NOMO-1 treated with DMSO at 0.1 percent for 48 hours (cell line): ENCODE measurements around the gene EIPR1.

Experiments used
- DNase-seq: peaks from one replicate; lab custom pipeline; 2025; ENCODE audit not compliant: unreplicated experiment; lab: John Stamatoyannopoulos, UW

Gene EIPR1

DNA sequence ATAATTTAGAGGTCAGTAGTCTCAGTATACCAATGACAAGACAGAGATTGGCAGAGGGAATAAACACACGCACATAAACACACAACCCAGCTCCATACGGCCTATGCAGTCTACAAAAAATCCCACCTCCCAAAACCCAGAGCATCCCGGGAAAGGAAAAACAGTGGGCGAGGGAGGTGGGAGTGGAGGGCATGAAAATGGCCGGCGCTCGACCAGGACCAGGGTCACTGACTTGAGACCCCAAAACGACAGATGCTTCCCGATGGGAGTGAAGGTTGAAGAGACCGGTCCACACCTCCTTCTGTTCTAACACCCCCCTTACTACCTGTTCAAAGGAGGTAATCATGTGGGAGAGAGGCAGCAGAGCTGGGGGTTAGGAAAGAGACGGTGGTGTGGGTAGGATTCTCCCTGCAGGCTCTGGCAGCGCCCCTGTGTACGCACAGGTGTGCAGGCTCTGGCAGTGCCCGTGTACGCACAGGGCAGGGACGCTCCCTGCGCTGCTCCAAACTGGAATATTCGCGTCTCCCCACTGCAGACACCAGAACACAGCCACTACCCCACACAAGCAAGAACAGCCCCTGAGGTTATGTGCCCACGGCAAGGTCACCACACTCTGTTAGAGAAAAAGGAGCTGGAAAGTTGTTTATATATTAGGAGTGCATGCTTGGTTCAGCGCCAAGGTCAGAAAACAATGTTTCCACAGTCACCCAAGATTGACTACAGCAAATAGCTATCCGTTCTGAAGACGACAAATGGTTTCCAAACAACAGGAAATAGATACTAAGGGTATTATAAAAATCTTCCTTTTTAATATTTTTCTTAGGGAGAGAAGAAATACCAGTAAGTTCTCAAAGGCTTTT lies 67.9 kb downstream of the EIPR1 start:
- no peak for DNase-seq

DNA sequence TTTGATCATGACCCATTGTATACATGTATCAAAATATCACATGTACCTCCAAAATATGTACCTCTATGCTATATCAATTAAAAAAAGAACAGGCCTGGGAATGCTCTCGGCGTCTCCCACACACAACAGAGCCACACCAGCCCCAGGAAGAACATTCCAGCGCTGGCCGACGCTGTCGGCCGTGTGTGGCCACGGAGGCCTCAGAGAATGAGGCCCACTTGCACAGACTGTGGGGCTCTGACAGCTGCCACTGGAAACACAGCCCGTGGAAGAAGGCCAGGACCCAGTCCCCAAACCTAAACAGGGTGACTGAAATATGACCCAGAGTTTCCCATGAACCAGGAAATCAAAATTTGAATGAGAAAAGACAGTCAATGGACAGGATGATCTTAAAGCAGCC lies 69.7 kb downstream of the EIPR1 start:
- DNase-seq, result no peak

DNA sequence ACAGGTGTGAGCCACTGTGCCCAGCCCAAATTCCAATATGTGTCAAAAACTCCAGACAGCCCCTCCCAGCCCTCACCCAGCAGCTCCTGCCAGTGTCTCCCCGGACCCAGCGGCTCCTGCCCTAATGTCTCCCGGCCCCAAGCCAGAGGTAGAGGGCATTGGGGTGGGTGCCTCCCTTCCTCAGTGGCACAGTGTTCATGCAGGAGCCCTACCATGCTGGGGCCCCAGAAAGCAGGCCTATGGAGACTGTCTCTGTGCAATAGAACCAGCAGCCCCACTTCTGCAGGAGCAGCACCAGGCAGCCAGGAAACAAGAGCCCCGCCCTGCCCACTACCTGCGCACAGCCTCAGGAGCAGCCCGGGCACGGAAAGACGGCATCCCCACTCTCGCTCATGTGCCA lies 70.4 kb downstream of the EIPR1 start:
- no peak for DNase-seq

- no peak for DNase-seq
Measured at GRCh38 chr2:3305952-3306351, 71.7 kb downstream of the EIPR1 start.

DNA sequence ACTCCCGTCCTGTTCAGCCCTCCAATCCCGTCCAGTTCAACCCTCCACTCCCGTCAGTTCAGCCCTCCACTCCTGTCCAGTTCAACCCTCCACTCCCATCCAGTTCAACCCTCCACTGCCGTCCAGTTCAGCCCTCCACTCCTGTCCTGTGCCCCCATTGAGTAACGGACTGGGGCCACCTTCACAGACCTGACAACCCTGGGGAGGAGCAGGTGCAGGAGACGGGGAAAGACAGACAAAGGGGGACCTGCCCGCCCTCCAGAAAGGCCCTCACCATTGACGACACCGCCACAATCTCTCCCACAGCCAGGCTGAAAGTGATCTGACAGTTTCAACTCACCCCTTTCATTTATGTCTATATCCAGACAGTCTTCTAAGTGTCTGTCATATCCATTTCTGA lies 72.2 kb downstream of the EIPR1 start:
- DNase-seq, result no peak

DNA sequence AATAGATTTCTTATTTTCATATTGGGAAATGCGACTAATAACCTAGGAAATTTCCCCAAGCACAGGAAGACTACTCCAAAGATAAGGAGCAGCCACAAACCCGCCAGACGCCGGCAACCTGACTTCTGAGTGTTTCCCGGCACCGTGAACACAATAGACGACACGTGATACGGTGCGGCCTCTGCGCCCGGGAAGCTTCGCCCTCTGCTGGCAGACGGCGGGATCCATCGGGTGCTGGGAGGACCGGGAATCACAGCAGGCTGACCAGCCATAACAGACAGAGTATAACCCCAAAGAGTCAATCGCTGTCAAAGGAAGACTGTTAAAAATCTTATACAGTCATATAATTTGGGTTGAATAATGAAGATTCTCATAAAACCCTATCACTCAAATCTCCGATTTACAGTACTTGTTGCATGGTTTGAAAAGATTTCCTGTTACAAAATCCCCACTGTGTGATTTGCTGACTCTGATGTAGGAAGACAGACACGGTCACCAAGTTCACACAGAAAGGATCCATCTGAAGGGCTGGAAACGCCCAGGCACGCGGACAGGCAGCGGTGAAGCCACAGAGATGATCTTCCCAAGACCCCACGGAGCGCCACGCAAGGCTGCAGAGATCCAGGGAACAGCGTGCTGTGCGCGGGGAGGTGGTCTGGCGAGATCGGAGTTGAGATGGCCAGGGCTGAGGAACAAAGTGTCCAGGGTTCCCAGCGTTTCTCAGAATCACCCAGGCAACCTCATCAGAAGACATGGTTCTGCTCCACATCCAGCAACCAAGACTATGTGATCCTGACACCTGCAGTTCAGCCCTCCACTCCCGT lies 73.8 kb downstream of the EIPR1 start:
- DNase-seq, result peak; percentile 14

DNA sequence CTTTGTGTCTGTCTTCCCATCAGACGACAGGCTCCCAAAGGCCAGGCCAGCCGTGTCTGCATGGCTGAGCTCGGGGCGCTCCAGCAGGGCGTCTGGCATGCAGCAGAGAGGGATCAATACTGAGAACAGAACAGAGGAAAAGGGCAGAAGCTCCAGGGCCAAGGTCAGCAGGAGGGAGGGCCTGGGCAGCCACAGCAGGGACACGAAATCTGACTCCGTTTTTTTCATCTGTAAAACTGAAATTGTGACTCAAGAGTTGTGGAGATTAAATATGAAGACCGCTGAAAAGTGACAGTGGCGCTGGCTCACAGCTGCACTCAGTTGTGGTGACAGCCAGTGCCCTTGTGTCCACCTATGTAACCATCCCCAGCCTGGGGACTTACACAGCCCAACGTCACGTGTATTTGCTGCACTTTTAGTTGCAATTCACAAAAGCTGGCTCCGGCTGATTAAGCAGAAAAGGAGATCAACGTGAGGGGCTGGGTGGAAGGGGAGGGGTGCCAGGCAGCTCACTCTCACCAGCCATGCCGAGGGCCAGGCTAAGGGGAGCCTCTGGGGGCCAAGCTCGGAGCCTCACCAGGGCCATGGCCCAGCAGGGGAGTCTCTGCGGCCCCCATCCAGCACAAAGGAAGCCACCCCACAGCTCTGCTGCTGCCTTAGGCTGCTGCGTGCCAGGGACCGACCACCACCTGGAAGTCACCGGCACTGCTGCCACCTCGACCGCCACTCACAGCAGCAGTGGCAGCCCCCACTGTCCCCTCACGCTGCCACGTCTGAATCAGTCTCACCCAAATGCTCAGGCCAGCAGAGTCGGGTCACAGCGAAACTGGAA lies 74.7 kb downstream of the EIPR1 start:
- DNase-seq, result no peak

DNA sequence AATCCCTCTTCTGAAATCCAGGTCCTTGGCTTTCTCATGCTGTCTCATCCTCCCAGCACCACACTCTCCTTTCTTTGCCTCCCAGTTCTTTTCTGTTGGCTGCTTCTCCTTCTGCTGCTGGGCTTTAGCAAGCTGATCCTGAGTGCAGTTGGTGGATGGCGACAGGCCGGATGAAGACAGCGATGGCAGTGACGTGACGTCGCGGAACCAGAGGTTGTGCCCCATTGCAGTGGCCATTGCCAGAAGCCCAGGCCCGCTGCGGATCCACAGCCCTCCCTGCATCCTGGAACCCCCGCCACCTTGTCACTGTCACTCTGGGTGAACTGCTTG lies 75.2 kb downstream of the EIPR1 start:
- no peak for DNase-seq

GRCh38 chr2:3301001-3301400 lies 76.6 kb downstream of the EIPR1 start:
- no peak for DNase-seq

- DNase-seq, result no peak
Measured at GRCh38 chr2:3300224-3300995, 77.2 kb downstream of the EIPR1 start.

GRCh38 chr2:3299703-3300102 lies 77.9 kb downstream of the EIPR1 start:
- DNase-seq, result no peak

DNA sequence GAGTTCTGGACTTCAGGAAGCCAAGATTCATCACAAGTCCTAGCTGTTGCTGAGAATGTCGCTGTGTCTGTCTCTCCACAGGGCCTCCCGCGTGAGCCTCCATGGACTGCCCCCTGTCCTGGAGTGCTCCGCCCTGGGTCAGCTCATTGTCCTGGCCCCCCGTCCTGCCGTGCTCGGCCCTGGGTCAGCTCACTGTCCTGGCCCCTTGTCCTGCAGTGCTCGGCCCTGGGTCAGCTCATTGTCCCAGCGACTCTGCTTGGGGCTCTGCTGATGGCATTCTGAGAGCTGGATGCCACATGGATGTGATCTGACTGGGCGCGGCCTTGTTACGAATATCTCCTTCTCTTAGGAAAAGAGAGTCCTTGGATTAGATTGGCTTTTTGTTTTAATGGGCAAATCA lies 78.5 kb downstream of the EIPR1 start:
- DNase-seq, result no peak

GRCh38 chr2:3298191-3298590 lies 79.4 kb downstream of the EIPR1 start:
- no peak for DNase-seq

DNA sequence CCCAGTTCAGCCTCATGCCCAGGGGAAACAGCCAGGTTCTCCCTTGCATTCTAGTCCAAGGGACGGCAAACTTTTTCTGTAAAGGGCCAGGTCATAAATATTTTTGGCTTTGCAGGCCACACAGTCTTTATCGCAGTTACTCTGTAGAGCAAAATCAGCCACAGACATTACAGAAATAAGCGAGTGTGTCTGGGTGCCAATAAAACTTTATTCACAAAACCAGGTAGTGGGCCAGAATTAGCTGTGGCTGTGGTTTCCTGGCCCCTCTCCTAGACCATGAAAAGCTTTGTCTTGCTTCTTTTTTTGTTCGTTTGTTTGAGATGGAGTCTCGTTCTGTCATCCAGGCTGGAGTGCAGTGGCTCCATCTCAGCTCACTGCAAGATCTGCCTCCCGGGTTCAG lies 80.1 kb downstream of the EIPR1 start:
- DNase-seq, result no peak

DNA sequence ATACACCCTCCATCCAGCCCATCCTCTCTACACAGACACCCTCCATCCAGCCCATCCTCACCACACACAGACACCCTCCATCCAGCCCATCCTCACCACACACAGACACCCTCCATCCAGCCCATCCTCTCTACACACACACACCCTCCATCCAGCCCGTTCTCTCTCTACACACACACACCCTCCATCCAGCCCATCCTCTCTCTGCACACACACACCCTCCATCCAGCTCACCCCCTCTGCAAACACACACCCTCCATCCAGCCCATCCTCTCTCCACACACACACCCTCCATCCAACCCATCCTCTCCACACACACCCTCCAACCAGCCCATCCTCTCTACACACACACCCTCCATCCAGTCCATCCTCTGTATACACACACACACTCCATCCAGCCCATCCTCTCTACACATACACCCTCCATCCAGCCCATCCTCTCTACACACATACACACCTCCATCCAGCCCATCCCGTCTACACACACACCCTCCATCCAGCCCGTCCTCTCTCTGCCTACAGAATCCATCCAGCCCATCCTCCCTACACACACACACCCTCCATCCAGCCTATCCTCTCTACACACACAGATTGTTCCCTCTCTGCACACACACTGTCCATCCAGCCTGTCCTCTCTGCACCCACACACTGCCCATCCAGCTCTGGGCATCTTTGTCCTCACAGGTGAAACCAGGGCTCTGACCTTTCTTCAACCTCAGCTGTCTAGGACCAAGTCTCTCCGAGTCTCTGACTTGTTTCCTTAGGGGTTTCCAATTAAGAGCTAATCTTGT lies 81.2 kb downstream of the EIPR1 start:
- DNase-seq, result no peak

DNA sequence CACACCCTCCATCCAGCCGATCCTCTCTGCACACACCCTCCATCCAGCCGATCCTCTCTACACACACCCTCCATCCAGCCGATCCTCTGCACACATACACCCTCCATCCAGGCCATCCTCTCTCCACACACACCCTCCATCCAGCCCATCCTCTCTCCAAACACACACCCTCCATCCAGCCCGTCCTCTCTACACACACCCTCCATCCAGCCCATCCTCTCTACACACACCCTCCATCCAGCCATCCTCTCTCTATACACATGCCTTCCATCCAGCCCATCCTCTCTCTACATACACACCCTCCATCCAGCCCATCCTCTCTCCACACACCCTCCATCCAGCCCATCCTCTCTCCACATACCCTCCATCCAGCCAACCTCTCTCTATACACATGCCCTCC lies 83.1 kb downstream of the EIPR1 start:
- DNase-seq, result no peak

DNA sequence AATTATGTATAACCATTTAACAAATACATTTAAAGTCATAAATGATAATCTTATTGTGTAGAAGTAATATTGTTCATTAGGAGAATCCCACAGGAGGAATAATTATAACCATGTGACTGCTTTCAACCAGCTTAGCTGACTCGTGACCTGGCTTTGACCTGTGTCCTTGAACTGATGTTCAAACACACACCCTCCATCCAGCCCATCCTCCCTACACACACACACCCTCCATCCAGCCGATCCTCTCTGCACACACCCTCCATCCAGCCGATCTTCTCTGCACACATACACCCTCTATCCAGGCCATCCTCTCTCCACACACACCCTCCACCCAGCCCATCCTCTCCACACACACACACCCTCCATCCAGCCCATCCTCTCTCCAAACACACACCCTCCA lies 83.5 kb downstream of the EIPR1 start:
- DNase-seq, result no peak

DNA sequence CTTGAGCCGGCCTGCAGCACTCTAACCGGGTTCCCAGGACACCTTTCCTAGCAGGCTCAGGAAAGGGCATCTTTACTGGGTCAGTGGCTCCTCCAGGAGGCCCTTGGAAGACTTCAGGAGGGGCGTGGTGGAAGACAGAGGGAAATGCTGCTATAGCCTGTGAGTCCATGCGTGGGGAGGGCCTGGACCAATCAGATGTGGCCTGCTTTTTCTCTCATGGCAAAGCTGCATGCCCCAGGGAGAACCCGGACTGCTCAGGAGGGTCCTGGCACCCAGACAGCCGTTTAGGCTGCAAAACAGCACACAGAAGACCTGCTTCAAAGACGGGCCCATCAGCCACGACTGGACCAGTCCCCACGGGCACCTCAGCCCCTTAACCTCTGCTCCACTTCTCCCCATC lies 84.4 kb downstream of the EIPR1 start:
- no peak for DNase-seq

DNA sequence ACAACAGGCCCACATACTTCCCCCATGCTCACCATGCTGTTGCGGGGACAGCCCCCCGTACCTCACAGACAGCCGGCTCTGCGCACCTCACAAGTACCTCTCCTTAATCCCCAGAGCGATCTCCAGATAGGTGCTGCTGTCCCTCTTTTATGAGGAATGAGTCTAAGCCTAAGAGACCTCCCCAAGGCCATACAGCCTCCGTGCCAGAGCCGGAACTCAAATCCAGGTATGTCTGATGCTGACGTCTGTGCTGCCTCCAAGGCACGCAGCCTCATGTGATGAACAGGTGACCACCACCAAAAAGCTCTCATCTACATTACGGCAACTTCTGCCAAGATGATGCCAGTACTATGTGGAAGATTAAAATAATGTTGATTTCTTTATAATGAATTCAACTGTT lies 85.2 kb downstream of the EIPR1 start:
- DNase-seq, result no peak

DNA sequence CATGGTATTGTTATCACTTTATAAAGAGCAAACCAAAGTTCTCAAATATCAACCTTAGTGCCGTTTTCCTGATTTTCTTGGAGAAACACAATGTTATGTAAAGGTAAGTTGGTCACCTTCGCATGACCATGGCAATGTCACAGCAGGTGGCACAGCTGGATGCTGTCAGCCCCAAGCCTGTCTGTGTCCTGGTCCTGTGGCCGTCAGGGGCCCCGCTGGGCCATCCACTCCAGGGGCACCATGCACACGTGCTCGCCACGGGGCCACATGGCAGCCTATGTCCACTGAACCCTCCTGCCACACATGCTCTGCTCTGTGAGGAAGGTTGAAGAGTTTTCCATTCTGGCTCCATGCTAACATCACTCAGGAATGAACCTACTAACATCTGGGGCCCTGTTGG lies 85.9 kb downstream of the EIPR1 start:
- no peak for DNase-seq
